Activated naive CD4-positive, alpha-beta T cell treated with anti-CD3 and anti-CD28 coated beads, Interleukin-2, amount 50 U/mL, for 24 hours (primary cell): Measurements from ENCODE around the gene ARPIN.
"Not testable (repeated sequence)": the region's sequence is repeated elsewhere in the genome, so short reads cannot be mapped to it uniquely, and the experiment has no call there.

ENCODE experiments used
- H3K27ac Mint-ChIP-seq: one replicate; pipeline ENCODE4 v1.8.0; 2021; ENCODE audit warnings: mild to moderate bottlenecking, mixed read lengths
- H3K27me3 Mint-ChIP-seq: one replicate; pipeline ENCODE4 v1.8.0; 2021; ENCODE audit warnings: mixed read lengths
- H3K36me3 Mint-ChIP-seq: one replicate; pipeline ENCODE4 v1.8.0; 2021; ENCODE audit warnings: mixed read lengths
- H3K4me1 Mint-ChIP-seq: one replicate; pipeline ENCODE4 v1.8.0; 2021; ENCODE audit warnings: mixed read lengths
- H3K4me3 Mint-ChIP-seq: one replicate; pipeline ENCODE4 v1.8.0; 2021; ENCODE audit warnings: mild to moderate bottlenecking, mixed read lengths
- H3K9me3 Mint-ChIP-seq: one replicate; pipeline ENCODE4 v1.8.0; 2021; ENCODE audit warnings: mixed read lengths

The ARPIN gene

GRCh38 chr15:89899295-89899945, 13.3 kb downstream of the ARPIN start:
- H3K4me1 Mint-ChIP-seq = peaks cover 7% of the 10 kb centered on the region
- H3K27ac Mint-ChIP-seq = no peak overlapping the region
- H3K36me3 Mint-ChIP-seq = no peaks in the 10 kb centered on the region
- H3K4me3 Mint-ChIP-seq = no peak overlapping the region
- no peaks in the 10 kb centered on the region for H3K9me3 Mint-ChIP-seq
- H3K27me3 Mint-ChIP-seq = no peaks in the 10 kb centered on the region

DNA sequence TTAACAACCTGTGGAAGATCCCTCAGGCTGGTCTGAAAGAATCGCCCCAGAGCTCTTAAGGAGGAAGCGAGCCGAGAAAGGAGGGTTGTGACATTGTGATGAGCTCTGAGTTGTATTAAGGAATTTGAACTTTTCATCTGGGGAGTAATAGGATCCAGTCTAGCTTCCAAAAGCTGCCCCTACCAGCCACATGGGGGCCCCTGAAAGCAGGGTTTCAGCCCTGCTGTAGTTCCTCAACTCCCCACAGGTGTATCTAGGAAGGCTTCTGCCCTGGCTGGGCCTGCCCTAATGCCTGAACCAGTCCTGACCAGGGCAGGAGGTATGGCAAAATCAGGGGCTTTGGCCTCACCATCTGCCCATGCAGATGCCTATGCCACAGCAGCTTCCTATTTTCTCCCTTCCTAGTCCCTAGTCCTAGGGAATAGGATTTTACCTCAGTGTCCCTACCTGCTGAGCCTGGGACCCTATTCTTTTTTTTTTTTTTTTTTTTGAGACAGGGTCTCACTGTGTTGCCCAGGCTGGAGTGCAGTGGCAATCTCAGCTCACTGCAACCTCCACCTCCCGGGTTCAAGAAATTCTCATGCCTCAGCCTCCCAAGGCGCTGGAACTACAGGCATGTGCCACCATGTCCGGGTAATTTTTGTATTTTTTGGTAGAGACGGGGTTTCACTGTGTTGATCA, 14.0 kb downstream of the ARPIN start:
- Mint-ChIP-seq H3K9me3 (no peaks in the 10 kb centered on the region), H3K36me3 (no peaks in the 10 kb centered on the region), H3K27ac (no peak overlapping the region)

DNA sequence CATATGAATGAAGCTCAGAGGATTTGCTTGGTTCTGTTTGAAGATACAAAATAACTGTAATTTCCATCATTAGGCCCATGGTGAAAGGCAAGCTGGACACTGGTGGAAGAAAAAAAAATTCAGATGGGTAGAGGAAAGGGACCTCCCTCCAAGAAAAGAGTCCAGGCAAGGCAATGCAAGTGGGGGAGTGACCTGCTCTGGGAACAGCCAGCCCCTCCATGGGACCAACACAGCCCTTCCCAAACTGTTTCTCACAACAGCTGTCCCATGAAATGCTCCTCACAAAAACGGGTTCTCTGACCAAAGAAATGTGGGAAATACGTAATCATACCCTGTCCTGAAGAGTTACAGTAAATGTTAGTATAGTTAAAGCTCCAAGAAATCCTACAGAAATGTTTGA, 14.6 kb downstream of the ARPIN start:
- Mint-ChIP-seq H3K36me3 (no peaks in the 10 kb centered on the region), H3K27me3 (no peaks in the 10 kb centered on the region), H3K9me3 (no peaks in the 10 kb centered on the region), H3K4me3 (no peak overlapping the region), H3K27ac (no peak overlapping the region), H3K4me1 (peaks cover 11% of the 10 kb centered on the region)

More for the DNA sequence above, 14.0 kb downstream of the ARPIN start:
- Mint-ChIP-seq H3K4me3 (no peak overlapping the region), H3K27me3 (no peaks in the 10 kb centered on the region), H3K4me1 (peaks cover 7% of the 10 kb centered on the region)

DNA sequence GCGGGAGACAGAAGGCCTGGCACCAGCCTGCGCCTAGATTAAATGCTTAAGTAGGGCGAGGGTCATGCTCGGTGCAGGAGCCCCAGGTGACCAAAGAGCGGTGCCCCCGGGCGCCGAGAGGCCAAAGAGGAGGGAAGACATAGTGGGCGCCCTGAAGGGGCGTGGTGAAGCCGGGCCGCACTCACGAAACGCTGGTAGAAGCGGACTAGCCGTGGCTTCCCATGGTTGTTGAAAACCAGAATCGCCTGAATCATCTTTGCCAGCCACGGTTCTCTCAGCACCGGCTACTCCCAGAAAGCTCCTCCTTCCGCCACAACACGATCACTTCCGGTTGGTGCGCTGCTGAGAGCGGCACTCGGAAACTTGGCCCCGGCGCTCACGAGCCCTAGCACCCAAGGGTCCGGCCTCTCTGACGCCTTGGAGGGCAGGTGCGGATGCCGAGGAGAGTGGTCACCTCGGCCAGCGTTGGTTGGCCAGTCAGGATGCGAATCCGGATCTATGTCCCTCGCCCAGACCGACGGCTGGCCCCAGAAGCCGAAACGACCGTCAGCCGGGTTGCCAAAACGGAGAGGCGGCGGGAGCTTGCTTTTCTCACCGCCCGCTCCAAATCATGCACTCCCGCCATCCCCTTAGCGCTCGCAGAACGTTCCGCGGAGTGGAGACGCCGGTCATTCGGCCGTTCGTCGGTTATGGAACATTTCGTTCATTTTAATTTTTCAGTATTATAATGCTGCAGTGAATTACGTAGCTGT, 18.9 kb downstream of the ARPIN start, which contains the start of gene AP3S2:
AP3S2 (minus strand) TSS at position 299 of the 752 bp plus-strand sequence; CDS start at position 254, 45 bp downstream.
- Mint-ChIP-seq H3K27me3 (no peaks in the 10 kb centered on the region), H3K4me1 (peaks cover 40% of the 10 kb centered on the region), H3K9me3 (no peaks in the 10 kb centered on the region), H3K36me3 (peaks cover 5% of the 10 kb centered on the region), H3K4me3 (peak within 1 kb of the TSS; percentile 98), H3K27ac (peak within 1 kb of the TSS; percentile 97)

DNA sequence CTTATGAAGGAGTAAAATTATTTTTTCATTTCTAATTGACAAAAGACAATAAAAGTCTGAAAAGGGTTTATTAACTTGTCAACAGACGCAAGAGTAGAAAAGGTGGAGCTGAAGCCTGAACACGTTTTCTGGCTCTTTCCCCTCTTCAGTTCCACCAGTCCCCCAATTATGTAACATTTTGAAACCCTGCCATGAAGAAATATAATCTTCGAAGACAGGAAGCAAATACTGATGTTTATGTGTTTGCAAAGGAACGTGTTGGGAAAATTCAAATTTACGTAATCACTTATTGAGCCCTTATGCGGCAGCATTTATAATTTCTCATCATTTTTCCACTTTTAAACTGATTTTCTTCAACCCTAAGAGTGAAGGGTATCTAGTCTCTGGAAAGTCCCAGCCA, 19.7 kb downstream of the ARPIN start:
- peak overlapping the region; percentile 98 for H3K4me3 Mint-ChIP-seq
- no peaks in the 10 kb centered on the region for H3K27me3 Mint-ChIP-seq
- peak overlapping the region; percentile 97 for H3K27ac Mint-ChIP-seq
- H3K4me1 Mint-ChIP-seq = peaks cover 40% of the 10 kb centered on the region
- H3K9me3 Mint-ChIP-seq = no peaks in the 10 kb centered on the region
- peaks cover 5% of the 10 kb centered on the region for H3K36me3 Mint-ChIP-seq

DNA sequence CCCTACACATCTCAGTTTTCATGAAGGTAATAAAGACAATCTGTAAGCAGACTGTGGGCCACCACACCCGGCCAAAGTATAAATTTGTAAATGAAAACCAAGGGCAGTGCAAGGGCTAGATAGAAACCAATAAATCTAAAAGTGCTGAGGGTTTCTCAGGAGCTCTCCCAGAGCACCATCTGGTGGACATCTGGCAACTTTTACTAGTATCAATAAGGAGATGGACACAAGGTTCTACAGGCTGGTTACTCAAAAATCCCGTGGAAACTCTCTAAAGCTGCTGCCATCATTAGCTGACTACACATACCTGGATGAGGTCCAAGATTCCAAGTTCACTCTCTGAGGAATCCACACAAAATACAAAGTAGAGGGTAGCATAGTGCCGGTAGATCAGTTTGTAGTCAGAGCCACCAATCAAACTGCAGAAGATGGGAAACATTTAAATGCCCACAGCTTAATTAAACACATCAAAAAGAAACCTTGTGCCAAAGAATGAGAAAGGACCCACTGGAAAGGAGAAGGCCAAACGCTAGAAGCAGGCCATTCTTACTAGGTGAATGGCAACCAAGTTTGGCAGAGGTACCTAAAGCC, 24.4 kb downstream of the ARPIN start:
- Mint-ChIP-seq H3K4me3 (no peak overlapping the region), H3K27me3 (no peaks in the 10 kb centered on the region), H3K4me1 (peaks cover 31% of the 10 kb centered on the region), H3K36me3 (peaks cover 7% of the 10 kb centered on the region), H3K9me3 (no peaks in the 10 kb centered on the region), H3K27ac (no peak overlapping the region)

GRCh38 chr15:89885611-89886010, 27.1 kb downstream of the ARPIN start:
- Mint-ChIP-seq H3K4me1 (peaks cover 11% of the 10 kb centered on the region), H3K9me3 (no peaks in the 10 kb centered on the region), H3K27me3 (no peaks in the 10 kb centered on the region), H3K4me3 (no peak overlapping the region), H3K27ac (no peak overlapping the region), H3K36me3 (peaks cover 11% of the 10 kb centered on the region)

- H3K4me1 Mint-ChIP-seq, H3K27ac Mint-ChIP-seq: not testable (repeated sequence)
- peaks cover 11% of the 10 kb centered on the region for H3K36me3 Mint-ChIP-seq
These were observed 27.6 kb downstream of the ARPIN start for GRCh38 chr15:89885179-89885578.

DNA sequence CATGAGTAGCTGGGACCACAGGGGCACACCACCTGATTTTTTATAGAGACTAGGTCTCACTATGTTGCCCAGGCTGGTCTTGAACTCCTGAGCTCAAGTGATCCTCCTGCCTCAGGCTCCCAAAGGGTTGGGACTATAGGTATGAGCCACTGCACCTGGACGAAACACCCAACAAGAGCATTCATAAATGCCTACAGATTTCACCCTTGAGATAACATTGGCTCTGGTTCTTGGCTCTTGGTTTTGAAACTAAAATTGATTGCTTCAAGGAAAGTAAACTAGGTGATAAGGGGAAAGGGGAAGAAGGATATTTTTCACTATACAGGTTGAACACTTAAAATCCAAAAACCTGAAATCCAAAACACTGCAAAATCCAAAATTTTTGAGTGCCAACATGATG, 29.2 kb downstream of the ARPIN start:
- H3K36me3 Mint-ChIP-seq = peaks cover 6% of the 10 kb centered on the region
- no peak overlapping the region for H3K4me3 Mint-ChIP-seq
- H3K27me3 Mint-ChIP-seq = no peaks in the 10 kb centered on the region
- no peaks in the 10 kb centered on the region for H3K4me1 Mint-ChIP-seq
- no peaks in the 10 kb centered on the region for H3K9me3 Mint-ChIP-seq
- no peak overlapping the region for H3K27ac Mint-ChIP-seq

More at GRCh38 chr15:89885179-89885578, 27.6 kb downstream of the ARPIN start:
- H3K9me3 Mint-ChIP-seq, H3K4me3 Mint-ChIP-seq, H3K27me3 Mint-ChIP-seq: not testable (repeated sequence)

- Mint-ChIP-seq H3K36me3 (peaks cover 9% of the 10 kb centered on the region), H3K4me1 (no peaks in the 10 kb centered on the region), H3K27ac (peak overlapping the region; percentile 36), H3K9me3 (no peaks in the 10 kb centered on the region), H3K4me3 (no peak overlapping the region), H3K27me3 (no peaks in the 10 kb centered on the region)
These were observed 32.0 kb downstream of the ARPIN start for GRCh38 chr15:89880727-89881126.

DNA sequence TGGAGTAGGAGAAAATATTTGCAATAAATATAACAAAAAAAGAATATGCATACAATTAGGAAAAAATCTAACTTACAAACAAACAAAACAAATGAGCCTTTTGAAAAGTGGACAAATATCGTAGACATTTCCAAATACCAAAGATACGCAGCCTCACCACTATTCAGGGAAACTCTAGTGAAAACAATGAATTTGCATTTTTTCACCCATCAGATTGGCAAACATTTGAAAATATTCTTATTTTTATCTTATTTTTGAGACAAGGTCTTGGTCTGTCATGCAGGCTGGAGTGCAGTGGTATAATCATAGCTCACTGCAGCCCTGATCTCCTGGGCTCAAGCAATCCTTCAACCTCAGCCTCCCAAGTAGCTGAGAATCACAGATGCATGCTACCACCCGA, 34.4 kb downstream of the ARPIN start:
- H3K4me1 Mint-ChIP-seq = no peaks in the 10 kb centered on the region
- no peaks in the 10 kb centered on the region for H3K9me3 Mint-ChIP-seq
- H3K27ac Mint-ChIP-seq = no peak overlapping the region
- no peak overlapping the region for H3K4me3 Mint-ChIP-seq
- peaks cover 8% of the 10 kb centered on the region for H3K36me3 Mint-ChIP-seq
- no peaks in the 10 kb centered on the region for H3K27me3 Mint-ChIP-seq

- peaks cover 8% of the 10 kb centered on the region for H3K36me3 Mint-ChIP-seq
- no peak overlapping the region for H3K4me3 Mint-ChIP-seq
- H3K4me1 Mint-ChIP-seq = no peaks in the 10 kb centered on the region
- no peak overlapping the region for H3K27ac Mint-ChIP-seq
- no peaks in the 10 kb centered on the region for H3K27me3 Mint-ChIP-seq
- H3K9me3 Mint-ChIP-seq = no peaks in the 10 kb centered on the region
These were observed 35.7 kb downstream of the ARPIN start for GRCh38 chr15:89877083-89877425.

DNA sequence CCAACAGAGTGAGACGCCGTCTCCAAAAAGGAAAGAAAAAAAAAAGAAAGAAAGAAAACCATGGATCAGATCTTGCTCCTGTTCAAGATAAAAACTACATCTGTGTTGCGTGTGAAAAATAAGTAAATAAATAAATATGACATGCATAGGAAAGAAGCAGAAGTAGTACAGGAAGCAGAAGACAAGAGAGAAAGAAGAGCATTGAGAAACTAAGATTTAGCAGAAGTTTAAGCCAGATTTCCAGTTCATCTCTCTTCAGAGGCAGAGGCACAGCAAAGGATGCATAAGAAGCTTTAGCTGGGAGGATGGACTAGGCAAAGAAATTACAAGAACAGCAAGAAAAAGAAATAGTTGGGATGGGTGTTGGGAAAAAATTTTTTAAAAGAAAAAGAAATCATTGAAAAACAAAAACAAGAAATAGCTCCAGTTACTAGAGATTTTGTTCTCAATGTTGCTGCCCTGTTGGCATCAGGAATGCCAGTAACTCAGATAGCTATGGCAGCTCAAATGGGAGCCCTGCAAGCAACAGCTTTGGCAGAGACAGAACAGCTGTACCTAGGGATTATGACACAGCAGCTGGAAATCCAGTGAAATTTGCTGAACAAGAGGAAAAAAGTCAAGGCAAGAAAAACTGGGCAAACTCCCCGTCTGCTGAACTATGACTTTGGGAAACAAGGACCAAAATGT, 36.2 kb downstream of the ARPIN start:
- no peak overlapping the region for H3K4me3 Mint-ChIP-seq
- H3K4me1 Mint-ChIP-seq = no peaks in the 10 kb centered on the region
- no peaks in the 10 kb centered on the region for H3K9me3 Mint-ChIP-seq
- H3K36me3 Mint-ChIP-seq = peaks cover 8% of the 10 kb centered on the region
- no peak overlapping the region for H3K27ac Mint-ChIP-seq
- H3K27me3 Mint-ChIP-seq = no peaks in the 10 kb centered on the region

GRCh38 chr15:89875741-89876140, 37.0 kb downstream of the ARPIN start:
- no peaks in the 10 kb centered on the region for H3K9me3 Mint-ChIP-seq
- H3K4me1 Mint-ChIP-seq = no peaks in the 10 kb centered on the region
- H3K27ac Mint-ChIP-seq = no peak overlapping the region
- H3K4me3 Mint-ChIP-seq = no peak overlapping the region
- H3K36me3 Mint-ChIP-seq = peaks cover 8% of the 10 kb centered on the region
- H3K27me3 Mint-ChIP-seq = no peaks in the 10 kb centered on the region

DNA sequence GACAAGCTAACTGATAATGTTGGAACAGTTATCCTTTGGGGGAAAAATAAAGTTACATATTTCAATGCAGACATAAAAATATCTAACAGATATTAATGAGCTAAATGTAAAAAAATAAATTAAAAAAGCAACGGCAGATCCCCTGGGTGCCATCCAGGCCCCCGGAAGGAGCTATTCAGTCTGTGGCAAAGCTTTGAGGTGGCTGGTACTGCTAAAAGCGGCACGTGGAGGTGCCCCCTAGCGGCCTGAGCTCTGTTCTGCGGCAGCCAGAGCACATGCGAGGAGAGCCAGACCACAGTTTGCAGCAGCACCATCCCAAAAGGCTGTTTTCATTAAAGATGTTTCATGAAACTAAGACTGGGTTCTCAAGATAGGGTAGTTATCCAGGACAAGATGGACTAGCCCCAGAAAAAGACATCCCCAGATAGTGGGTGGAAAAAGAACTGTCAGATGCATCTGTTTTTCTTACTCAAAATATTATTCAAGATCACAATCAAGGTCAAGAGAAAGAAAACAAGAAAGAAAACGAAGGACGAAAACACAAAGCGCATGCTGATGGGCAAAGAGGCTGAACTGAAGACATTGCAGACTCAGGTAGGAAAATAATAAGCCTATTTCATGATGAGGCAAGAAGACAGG, 37.7 kb downstream of the ARPIN start:
- Mint-ChIP-seq H3K36me3 (peaks cover 11% of the 10 kb centered on the region), H3K27me3 (no peaks in the 10 kb centered on the region), H3K4me3 (no peak overlapping the region), H3K4me1 (no peaks in the 10 kb centered on the region), H3K9me3 (no peaks in the 10 kb centered on the region), H3K27ac (no peak overlapping the region)
